Inflammatory macrophage treated with lipopolysaccharide for 4 hours (primary cell): Measurements from ENCODE around the gene SH3YL1.

Experiments used
- DNase-seq: peaks from one replicate; pipeline ENCODE4 v3.0.0-alpha.2; 2020

Gene SH3YL1, protein sequence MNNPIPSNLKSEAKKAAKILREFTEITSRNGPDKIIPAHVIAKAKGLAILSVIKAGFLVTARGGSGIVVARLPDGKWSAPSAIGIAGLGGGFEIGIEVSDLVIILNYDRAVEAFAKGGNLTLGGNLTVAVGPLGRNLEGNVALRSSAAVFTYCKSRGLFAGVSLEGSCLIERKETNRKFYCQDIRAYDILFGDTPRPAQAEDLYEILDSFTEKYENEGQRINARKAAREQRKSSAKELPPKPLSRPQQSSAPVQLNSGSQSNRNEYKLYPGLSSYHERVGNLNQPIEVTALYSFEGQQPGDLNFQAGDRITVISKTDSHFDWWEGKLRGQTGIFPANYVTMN

DNA sequence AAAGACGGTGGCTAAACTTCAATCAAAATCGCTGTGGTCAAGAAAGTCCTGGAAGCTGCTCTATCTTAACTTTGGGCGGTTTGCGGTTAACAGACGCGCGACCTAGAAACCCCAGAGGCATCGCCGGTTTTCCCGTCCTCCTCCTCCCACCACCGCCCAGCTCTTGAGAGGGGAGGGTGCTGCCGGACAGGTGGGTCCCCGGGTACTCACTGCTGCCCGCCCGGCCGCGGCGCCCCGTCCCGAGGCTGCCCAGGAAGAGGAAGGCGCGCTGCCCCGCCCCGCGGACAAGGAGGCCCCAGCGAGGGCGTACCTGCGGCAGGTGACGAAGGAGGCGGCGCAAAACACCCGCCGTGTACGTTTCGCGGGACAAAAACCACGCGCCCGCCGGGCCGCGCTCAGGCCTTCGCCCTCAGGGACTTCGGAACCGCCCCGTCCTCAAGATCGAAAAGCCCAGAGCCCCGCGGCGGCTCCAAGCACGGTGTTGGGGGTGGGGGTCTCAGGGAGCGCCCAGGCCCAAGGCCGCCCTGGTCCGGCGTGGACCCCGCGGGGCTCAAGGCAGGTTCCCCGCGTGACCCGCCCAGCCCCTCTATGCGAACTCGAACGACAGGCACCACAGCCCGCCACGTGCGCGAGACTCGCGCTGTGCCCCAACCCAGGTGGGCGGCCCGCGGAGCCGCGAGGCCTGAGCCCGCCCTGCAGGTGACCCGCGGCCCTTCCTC is at the start of gene SH3YL1:
Gene SH3YL1 (minus strand): TSS at position 259 of the 719 bp plus-strand sequence. CDS start 48 bp downstream, at position 211.
- no peak for DNase-seq

DNA sequence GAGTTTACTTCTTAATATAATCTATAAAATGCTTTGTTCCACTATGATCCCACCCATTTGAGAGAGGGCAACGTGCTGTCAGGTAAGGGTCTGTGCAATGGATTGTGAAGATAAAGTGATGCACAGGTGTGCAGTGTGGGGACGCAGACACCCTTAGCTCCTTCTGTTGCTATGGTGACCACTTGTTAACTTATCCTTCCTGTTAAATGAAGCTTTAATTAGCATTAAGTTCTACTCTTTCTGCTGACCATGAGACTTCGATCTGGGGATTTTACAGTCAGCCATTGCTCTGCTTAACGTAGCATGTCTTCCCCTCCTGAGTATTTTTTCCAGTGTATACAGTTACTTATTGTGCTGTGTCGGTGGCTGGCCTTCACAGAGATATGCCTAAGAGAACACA is 47.2 kb upstream of the SH3YL1 start:
- no peak for DNase-seq

DNA sequence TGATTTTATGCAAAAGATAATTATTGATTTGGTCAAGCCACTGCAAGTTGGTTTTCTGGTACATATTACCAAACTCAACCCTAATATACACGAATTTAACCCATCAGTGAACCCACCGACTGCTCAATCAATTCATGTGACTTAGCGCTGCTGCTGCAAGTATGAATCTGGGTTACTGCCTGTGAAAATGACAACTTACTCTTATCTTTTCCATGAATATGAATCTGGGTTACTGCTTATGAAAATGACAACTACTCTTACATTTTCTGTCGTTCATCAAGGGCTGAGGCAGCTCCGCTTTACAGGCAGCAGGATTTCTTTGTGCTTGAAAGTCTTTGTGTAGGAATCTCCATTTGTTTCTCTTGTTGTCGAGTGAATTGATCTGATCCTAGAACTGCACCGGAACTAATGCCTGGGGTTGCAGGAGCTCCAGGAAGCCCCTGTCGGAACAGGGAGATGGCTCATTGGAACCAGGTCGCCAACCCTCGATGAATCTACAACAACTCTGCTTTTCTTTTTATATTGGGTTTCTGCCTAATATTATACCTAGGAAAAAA is 46.2 kb upstream of the SH3YL1 start:
- DNase-seq: no peak

DNA sequence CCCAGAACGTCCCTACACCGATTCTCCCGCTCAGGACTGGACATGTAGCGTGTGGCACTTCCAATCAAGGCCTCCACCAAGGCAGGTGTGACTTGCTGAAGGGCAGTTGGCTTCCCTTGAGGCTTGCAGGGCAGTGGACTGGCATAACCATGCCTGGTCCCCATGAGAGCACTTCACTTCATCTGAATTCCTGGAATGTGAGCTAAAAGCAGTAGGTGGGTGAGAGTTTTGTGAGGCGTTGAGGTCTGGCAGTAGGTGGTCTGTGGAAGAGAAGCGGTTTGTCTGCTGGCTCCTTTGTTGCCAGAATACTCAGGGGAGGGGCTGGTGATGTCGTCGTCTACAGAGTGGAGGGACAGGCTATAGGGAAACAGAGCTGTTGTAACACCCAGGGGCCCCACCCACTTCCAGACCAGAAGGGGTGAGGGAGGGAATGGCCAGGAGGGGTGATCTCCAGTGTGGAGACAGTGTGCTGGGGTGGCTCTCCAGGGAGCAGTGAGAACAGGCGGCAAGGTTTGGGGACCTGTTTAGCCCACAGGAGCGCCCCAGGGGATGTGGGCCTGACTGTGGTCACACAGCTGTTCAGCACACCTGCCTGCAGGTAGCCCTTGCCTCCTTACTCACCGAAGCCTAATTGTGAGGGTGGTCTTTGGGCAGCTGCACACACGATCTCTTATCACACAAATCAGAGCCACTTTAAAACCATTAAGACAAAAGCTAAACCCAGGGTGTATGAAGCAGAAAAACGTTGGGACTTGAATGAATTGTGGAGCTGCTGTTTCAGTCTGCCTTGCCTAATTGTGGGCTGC is 45.5 kb upstream of the SH3YL1 start:
- DNase-seq: no peak

DNA sequence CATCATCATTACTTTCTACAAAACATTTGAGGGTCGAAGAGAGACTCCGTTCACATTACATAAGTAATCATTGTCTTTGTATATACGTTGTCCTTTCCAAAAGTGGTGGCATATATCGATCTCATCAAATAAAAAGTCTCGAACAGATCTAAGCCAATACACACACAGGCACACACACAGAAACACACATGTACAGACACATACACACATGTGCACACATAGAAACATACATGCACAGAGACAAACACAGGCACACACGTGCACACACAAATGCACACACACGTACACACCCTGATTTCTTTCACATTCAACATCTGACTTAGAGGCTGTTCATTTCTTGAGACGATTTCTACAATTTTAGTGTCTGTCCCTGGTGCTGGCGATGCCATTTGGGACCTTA is 41.5 kb upstream of the SH3YL1 start:
- DNase-seq: no peak

DNA sequence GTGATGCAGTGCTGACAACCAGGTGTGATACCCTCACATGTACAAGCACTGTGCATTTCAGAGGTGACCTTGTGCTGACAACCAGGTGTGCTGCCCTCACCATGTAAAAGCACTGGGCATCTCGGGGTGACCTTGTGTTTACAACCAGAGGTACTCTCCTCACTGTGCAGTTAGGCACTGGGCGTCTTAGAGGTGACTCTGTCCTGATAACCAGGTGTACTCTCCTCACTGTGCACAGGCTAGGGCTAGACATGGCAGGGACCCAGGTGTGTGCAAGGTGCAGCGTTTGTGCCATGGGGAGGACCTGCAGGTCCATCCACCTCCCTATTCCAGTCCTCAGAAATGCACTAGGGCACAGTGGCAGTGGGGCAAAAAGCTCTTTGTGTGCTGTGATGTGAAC is 32.5 kb upstream of the SH3YL1 start:
- DNase-seq: no peak

DNA sequence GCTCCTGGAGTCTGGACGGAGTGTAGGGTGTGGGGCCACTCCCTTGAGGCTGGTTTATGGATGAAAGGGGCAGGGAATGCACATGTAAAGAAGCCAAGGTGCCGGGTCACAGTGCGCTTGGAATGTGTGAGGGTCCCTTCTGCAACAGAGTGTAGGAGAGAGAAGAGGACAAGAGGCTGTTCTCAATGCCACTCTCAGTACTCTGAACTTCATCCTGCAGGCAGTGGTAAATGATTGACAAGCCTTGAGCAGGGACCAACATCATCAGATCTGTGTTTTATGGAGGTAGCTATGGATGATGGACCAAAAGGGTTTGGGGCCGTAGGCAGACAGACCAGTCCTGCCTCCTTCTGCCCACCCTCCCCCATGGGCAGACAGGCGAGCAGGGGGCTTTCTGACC is 31.3 kb upstream of the SH3YL1 start:
- DNase-seq: no peak

DNA sequence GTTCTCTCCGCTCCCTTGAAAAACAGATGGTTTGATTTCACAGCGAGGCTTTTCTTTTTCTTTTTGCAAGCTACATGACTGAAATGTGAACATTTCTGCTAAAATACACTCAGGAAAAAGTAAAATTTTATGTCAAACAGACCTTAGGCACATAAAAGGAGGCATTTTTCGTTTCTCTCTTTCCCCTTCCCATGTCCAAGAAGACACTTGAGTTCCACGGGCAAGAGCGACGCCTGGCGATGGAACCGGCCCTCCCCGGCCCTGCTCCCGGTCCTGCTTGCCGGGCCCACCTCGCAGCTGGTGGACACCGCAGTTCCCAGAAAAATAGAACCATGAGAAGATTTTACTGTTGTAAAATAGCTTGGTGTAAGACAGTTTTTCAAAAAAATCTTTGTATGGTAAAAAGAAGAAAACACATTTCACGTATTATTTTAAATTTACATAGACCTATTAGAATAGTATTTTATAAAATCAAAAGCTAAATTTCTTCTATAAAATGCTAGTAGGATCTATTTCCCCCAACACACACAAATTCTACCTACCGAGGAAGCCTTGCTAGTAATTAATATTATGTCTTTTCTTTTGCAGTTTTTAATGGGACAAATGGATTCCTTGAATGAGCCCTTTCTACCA is 26.4 kb upstream of the SH3YL1 start:
- peak; percentile 55 for DNase-seq

DNA sequence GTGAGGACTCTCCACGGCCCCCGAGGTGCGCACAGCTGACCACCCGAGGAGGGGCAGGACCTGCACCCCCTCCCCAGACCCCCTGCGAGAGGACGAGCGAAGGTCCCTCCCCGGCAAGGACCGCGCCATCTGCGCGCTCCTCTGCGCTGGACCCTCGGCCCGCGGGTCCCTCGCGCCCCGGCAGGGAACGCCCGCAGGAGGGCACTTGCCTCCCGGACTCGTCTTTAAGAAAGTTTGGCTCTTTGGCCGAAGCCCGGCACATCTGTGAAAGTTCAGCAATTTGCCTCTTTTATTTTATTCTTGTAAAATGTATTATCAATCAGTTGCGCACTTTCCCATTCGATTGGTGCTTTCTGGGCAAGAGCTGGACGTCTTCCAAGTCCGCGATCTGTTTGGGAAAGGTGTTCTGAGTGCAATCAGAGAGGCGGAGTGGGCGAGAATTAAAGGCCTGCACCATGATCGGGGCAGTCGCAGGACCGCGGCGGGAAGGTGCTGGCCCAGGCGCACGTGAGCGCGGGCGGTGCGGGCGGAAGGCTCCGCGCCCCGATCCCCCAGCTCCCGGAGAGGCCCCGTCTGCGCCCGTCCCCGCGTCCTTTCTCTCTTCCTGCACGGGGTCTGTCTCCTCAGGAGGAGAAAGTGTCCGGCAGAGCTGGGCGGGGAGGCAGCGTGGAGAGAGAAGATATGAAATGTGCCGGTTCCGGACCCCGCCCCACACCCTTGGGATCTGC is 25.7 kb upstream of the SH3YL1 start:
- DNase-seq: no peak

DNA sequence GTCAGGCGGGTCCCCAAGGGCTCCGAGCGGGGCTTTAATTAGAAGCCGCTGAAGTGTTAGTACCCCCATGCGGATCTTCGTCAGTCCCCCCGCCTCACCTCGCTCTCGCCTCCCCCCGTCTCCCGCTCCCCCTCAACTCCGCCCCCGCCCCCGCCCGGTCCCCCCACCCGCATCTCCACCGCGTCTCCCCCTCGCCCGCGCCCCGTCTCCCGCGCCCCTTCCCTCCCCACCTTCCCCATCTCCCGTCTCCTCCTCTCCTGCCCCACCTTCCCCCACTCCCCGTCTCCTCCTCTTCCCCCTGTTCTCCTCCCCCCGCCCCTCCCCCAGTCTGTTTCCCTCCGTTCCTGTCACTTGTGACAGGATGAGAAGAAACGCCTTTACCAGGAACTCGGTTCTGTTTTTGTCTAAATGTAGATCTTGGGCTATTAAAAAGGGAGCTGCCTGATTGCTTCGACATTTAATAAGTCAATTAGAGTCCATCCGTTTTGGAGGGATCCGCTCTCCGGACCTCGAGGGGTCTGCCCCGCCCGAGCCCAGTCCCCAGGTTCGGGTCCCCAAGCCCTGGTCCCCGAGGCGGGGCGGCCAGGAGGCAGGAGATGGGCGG is 25.0 kb upstream of the SH3YL1 start:
- no peak for DNase-seq

DNA sequence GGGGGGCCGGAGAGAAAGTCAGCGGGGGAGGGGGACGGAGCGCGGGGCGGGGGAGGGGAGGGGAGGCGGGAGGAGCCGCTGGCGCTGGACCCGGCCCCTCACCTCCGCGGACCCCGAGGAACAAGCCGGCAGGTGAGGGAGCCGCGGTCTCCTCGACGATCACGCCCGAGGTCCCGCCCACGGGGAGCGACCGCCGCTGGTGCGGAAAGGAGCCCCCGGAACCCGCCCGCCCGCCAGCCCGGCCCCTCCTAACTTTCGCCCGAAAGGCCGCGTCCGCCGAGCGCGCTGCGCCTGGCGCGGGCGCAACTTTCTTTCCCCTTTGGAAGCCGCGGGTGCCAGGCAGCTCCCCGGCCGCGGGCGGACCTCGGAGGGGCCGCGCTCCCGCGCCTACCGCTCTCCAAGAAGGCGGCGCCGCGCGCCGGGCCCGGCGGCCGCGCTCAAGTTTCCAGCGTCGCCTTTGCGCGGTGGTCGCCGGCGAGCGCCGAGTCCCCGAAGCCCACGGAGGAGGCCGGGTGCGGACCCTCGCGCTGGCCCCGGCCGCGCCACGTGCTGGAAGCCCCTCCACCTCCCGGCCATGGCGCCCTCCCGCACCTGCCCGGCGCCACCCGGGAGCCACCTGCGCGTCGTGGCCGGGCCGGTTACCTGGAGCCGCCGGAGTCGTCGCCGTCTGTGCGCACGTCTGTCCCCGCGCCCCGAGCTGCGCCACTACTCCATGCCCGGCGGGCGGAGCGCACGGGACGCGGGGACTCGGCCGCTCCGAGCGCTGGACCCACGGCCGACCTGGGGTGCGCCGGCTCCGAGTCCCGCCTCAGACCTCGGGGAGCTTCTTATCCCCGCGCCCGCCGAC is 24.3 kb upstream of the SH3YL1 start, which contains the start of gene ALKAL2:
Gene ALKAL2 (minus strand): TSS at position 181 of the 847 bp plus-strand sequence. CDS start 256 bp downstream, outside the sequence.
- DNase-seq: no peak

DNA sequence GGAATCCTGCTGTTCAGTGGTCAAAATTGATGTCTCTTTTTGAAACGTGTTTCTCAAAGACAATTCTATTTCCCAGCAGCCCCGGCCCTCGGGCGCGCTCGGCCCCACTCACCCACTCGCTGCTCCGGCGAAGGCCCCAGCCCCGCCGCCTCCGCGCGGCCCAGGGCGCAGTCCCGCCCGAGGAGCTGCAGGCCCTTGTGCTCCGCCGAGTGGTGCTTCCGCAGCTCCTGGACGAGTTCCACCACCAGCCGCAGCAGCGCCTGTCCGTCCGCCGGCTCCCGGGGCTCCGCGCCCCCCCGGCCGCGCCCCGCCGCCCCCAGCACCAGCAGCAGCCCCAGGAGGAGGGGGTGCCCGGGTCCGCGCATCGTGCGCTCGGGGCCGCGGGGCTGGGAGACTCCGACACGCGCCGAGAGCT is 23.6 kb upstream of the SH3YL1 start:
- no peak for DNase-seq

DNA sequence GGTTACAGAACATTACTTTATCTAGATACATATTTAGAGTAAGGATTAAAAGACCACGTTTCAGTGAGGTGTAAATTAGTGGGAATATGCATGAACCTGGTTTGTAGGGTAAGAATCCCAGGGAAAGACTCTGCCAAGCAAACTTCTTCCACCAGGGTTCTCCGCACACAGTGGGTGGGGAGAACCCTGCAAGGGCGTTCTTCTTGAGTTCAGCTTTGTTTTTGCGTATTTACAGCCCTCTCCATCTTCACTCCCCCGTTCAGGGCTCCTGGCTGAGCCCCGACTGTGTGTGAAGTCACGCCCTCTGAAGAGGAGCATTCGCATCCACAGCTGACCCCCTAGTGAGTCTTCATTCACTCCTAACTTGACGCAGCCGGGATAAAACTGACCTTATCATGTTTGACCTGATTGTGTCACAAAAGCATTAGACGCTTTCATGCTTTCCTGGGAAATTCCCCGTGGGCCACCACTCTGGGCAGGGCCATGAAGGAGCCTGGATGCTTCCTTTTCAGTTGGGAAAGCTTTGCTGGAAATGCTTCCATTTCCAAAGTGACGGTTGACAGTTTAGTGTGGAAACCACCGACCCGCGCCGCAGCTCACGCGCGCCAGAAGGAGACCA is 23.1 kb upstream of the SH3YL1 start:
- peak; percentile 12 for DNase-seq

DNA sequence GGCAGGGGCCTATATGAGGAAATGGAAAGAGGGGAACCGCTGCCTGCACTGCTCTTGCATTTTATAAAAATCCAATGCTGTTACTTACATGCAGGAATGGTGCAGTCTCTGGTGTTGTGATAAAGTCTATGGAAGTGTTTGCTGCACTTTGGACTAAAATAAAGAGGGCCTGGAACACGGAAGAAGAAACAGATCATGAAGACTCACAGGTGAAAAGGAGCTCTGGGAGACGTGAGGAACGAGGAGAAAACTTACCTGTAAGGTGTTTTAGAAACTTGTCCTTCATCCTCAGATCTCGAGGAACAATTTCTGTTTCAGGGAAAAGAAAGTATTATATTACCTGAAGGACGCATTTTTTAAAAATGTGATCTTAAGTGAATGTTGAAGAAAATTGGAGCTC is 22.2 kb upstream of the SH3YL1 start:
- DNase-seq: no peak

DNA sequence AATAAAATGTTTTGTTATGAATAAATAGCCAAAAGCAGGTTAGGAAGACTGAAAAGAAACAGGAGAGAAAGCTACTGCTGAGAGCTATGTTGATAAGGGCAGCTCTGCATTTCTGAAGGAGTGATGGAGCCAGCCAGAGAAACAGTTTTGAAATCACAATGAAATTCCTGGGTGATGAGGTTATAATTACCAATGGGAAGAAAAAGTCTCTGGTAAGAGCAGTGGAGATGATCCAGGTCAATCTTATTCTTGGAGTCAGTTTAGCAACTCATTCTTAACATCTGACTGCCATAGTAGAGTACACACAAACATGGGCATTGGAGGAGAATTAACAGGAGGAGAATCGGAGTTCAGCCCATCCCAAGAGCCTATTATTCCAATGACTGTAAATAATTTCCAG is 21.7 kb upstream of the SH3YL1 start:
- no peak for DNase-seq

DNA sequence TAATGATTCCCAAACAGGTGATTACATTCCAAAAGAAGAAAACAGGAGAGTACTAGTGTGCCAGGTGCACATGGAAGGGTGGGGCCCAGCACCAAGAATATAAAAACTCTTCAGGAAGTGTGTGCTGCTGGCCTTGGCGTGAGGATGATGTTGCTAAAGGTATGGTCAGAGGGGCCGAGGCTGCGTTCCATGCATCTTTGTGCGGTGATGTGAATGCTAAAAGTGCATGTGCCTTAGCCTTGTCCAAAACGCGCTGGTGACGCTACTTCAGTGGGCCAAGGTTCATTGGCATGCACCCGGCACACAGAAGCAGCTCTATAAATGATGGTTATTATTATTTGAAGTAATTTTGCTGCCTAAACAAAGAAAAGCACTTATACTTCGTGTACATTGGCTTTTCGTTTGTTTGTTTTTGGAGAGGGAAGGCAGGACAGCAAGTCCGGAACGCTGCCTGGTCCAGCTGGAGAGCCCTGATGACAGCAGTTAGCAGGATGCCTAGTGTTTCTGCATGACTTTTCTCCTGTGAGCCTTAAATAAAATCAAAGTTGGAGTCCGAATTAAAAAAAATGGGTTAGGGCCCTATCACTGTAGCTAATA is 21.2 kb upstream of the SH3YL1 start:
- no peak for DNase-seq

DNA sequence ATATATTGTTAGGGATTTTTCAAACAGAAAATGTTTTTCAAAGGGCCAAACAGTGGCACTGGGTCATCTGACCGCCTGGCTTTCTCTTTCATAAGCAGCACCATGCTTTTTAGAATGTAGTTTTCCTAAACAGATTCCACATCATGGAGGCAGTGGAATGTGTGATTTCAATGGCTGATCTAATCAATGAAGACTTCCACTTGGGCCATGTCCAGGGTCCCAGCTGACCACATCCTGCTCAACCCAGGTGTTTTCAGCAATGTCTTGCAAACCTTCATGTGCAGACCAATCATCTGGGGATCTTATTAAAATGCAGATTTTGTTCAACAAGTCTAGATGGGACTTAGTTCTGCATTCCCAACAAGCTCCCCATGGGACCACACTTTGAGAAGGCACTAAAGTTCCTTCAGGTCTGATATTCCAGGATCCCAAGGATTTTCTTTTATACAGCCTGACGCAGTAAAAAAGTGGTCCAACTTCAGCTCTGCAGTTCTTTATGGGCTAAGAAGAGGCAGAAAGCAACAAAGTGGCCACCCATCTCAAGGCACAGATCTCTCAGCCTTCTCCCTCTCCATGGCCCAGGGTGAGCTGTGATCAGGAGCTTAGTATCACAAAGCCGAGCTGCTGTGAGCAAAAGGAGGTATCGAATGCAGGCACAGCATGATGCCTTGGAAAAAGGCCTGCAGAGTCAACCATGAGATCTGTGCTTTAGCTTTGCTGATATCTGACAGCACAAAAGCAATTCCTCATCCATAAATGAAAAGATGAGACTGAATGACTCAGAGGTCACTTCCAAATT is 20.4 kb upstream of the SH3YL1 start:
- no peak for DNase-seq

DNA sequence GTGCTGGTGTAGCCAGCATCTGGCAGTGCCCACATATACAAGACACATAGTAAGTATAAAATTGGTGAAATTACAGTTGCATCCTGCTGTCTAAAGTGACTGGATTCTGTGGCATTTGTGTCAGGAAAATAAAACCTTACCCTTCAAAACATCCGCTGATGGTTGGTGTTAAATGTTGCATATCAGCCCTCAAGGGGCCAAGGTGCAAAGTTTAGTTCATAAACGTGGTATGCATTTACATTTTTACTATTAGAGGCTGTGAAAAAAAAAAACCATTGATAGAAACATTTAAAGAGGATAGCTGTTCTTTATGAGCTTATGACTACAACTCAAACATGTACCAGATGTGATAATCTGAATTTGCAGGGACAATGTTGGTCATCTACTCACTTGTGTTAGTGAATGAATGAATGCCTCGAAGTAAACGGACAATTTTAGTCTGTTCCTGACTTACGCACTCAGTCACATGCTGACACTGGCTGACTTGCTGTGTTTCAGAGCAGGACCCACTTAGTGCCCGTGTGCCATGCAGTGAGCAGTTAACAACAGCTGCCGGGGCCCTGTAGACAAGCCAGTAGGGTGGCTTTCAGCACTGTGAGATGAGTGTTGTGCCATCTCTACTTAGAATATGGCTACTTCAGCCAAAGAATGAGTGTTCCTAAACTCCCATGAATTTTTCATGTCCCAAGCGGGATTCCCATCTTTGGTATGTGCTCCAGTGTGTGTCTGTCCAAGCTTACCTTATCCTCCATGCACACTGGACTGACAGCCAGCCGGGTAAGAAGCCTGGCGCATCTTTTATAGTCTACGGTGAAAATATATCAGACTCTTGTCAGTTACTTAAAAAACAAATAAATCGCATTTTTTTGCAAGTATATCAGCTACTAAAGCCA is 18.8 kb upstream of the SH3YL1 start:
- no peak for DNase-seq
